GM23338 (cell line): Measurements from ENCODE around the gene CPNE4. TPM values are rescaled to one million over a fixed set of nuclear protein-coding genes. Genes with fewer than 3 reads are reported as not detected.
A peak's percentile ranks its signal among the peaks of the same experiment; 100 is the strongest.

Source experiments
- ATAC-seq: fragments of 200-7000 bp; cut with Tn5 transposase; 3 replicates; pipeline ENCODE4 v1.9.1; 2020
- DNase-seq: peaks from one replicate; pipeline ENCODE4 v3.0.0-alpha.2; 2015; ENCODE audit warnings: low spot score
- H2AFZ ChIP-seq: fragments of 200-600 bp; sonication (generic); 2 replicates; pipeline ENCODE4 v1.8.0; 2016; ENCODE audit warnings: antibody characterized with exemption, mild to moderate bottlenecking, moderate library complexity
- H3F3A ChIP-seq: fragments of 200-600 bp; sonication (generic); replicated peaks from 2 replicates; pipeline ENCODE4 v1.8.0; 2017; ENCODE audit warnings: antibody characterized with exemption, mixed run types, low read depth
- H3K27ac ChIP-seq: fragments of 200-600 bp; sonication (generic); 2 replicates; pipeline ENCODE4 v1.6.1; 2016; ENCODE audit warnings: low read depth
- H3K27me3 ChIP-seq: fragments of 200-600 bp; sonication (generic); 2 replicates; pipeline ENCODE4 v1.8.0; 2016; ENCODE audit warnings: mild to moderate bottlenecking, mixed run types, moderate library complexity; ENCODE audit not compliant: insufficient read depth
- H3K36me3 ChIP-seq: fragments of 200-600 bp; sonication (generic); 2 replicates; pipeline ENCODE4 v1.8.0; 2016; ENCODE audit warnings: mild to moderate bottlenecking; ENCODE audit not compliant: insufficient read depth
- H3K4me1 ChIP-seq: fragments of 200-600 bp; sonication (generic); 2 replicates; pipeline ENCODE4 v1.8.0; 2016; ENCODE audit warnings: mild to moderate bottlenecking, moderate library complexity; ENCODE audit not compliant: insufficient read depth
- H3K4me2 ChIP-seq: fragments of 200-600 bp; sonication (generic); 2 replicates; pipeline ENCODE4 v1.7.1; 2017; ENCODE audit warnings: mixed run types
- H3K4me3 ChIP-seq: fragments of 200-600 bp; sonication (generic); 2 replicates; pipeline ENCODE4 v1.6.1; 2016; ENCODE audit warnings: mixed run types
- H3K79me2 ChIP-seq: fragments of 200-600 bp; sonication (generic); replicated peaks from 2 replicates; pipeline ENCODE4 v1.8.0; 2017; ENCODE audit warnings: mild to moderate bottlenecking; ENCODE audit not compliant: insufficient read depth
- H3K9me2 ChIP-seq: fragments of 200-600 bp; sonication (generic); 2 replicates; pipeline ENCODE4 v1.8.0; 2017; ENCODE audit not compliant: insufficient read depth
- H4K20me1 ChIP-seq: fragments of 200-600 bp; sonication (generic); replicated peaks from 2 replicates; pipeline ENCODE4 v1.8.0; 2017; ENCODE audit warnings: mild to moderate bottlenecking; ENCODE audit not compliant: insufficient read depth
- H3K27ac Mint-ChIP-seq: 2 replicates; pipeline ENCODE4 v1.8.0; 2020; ENCODE audit warnings: inconsistent platforms, mild to moderate bottlenecking, moderate library complexity, mixed read lengths
- H3K27me3 Mint-ChIP-seq: 3 replicates; pipeline ENCODE4 v1.8.0; 2022; ENCODE audit warnings: low read depth, mild to moderate bottlenecking, moderate library complexity, mixed read lengths, inconsistent platforms; ENCODE audit not compliant: insufficient read depth, poor library complexity
- H3K36me3 Mint-ChIP-seq: 3 replicates; pipeline ENCODE4 v1.8.0; 2021; ENCODE audit warnings: low read depth, mild to moderate bottlenecking, inconsistent platforms, moderate library complexity, mixed read lengths
- H3K4me1 Mint-ChIP-seq: 3 replicates; pipeline ENCODE4 v1.8.0; 2020; ENCODE audit warnings: mild to moderate bottlenecking, inconsistent platforms, mixed read lengths
- H3K4me3 Mint-ChIP-seq: 3 replicates; pipeline ENCODE4 v1.8.0; 2021; ENCODE audit warnings: moderate library complexity, mild to moderate bottlenecking, inconsistent platforms, mixed read lengths
- H3K9me3 Mint-ChIP-seq: 3 replicates; pipeline ENCODE4 v1.8.0; 2020; ENCODE audit warnings: moderate library complexity, mild to moderate bottlenecking, inconsistent platforms, mixed read lengths
- CREB1 ChIP-seq: fragments of 250-450 bp; sonication (Bioruptor Pico); IDR thresholded peaks from 2 replicates; pipeline ENCODE4 v1.5.0; 2020; ENCODE audit warnings: low read depth, mild to moderate bottlenecking, moderate library complexity
- CTCF ChIP-seq, 2 experiments: fragments of 200-600 bp in 1 of 2; sonication (generic) in 1 of 2; conservative IDR thresholded peaks; 2 replicates each; pipeline versions ENCODE4 v1.5.1 to v1.6.1; 2016 to 2017; ENCODE audit warnings: antibody characterized with exemption in 2 of 2, low read depth in 2 of 2, mild to moderate bottlenecking in 2 of 2, moderate library complexity in 1 of 2
- ETS1 ChIP-seq: IDR thresholded peaks from 2 replicates; pipeline ENCODE4 v1.6.1; 2016; ENCODE audit warnings: antibody characterized with exemption
- EZH2 ChIP-seq: fragments of 200-600 bp; sonication (generic); IDR thresholded peaks from one replicate; pipeline ENCODE4 v1.8.0; 2017; ENCODE audit warnings: antibody characterized with exemption, mild to moderate bottlenecking, low read depth; ENCODE audit not compliant: unreplicated experiment
- EZH2phosphoT487 ChIP-seq: fragments of 200-600 bp; sonication (generic); IDR thresholded peaks from one replicate; pipeline ENCODE4 v1.8.1; 2018; ENCODE audit warnings: antibody characterized with exemption; ENCODE audit not compliant: unreplicated experiment
- JUNB ChIP-seq: IDR thresholded peaks from one replicate; pipeline ENCODE4 v1.6.1; 2016; ENCODE audit warnings: antibody characterized with exemption; ENCODE audit not compliant: unreplicated experiment
- NANOG ChIP-seq: IDR thresholded peaks from 2 replicates; pipeline ENCODE4 v1.6.1; 2016; ENCODE audit warnings: antibody characterized with exemption, borderline replicate concordance
- POLR2AphosphoS5 ChIP-seq: IDR thresholded peaks from 2 replicates; pipeline ENCODE4 v1.6.1; 2016; ENCODE audit warnings: antibody characterized with exemption, low read depth
- STAT1 ChIP-seq: IDR thresholded peaks from one replicate; pipeline ENCODE4 v1.6.1; 2016; ENCODE audit warnings: antibody characterized with exemption; ENCODE audit not compliant: unreplicated experiment
- ZNF114 ChIP-seq: fragments of 250-450 bp; sonication (Bioruptor Pico); IDR thresholded peaks from 2 replicates; pipeline ENCODE4 v1.5.0; 2020; ENCODE audit warnings: mild to moderate bottlenecking, moderate library complexity
- ZNF331 ChIP-seq: fragments of 250-450 bp; sonication (Bioruptor Pico); IDR thresholded peaks from 2 replicates; pipeline ENCODE4 v1.5.0; 2020; ENCODE audit warnings: low read depth, mild to moderate bottlenecking, moderate library complexity
- polyA plus RNA-seq: library from polyadenylated mRNA; unstranded; fragments of >200 nt; fragmentation: Nextera tagmentation; extraction: Ambion mirVana; gene quantifications from 2 replicates; pipeline ENCODE4 v1.2.1, GENCODE V29; 2016
- total RNA-seq: library from RNA; depleted of rRNA; stranded (reverse); fragments of >200 nt; shearing (Covaris generic); gene quantifications from 2 replicates; pipeline ENCODE4 v1.2.3, GENCODE V29; 2014
- TF ChIP-seq, protein P1 (sequence below): fragments of 250-450 bp; sonication (Bioruptor Pico); IDR thresholded peaks from 2 replicates; pipeline ENCODE4 v1.5.0; 2020; ENCODE audit warnings: mild to moderate bottlenecking, moderate library complexity
- TF ChIP-seq, protein P2 (sequence below): IDR thresholded peaks from one replicate; pipeline ENCODE4 v1.6.1; 2018; ENCODE audit warnings: antibody characterized with exemption; ENCODE audit not compliant: unreplicated experiment

CPNE4 gene
- total and polyA plus RNA-seq, 2 experiments from 2014 or later: 2.0 to 6.5 TPM

- peaks cover 4% of the 10 kb centered on the region; the same call in 1 of the 2 replicates for H3K4me1 ChIP-seq
- peak overlapping the region; percentile 94 for H3K4me3 ChIP-seq
- peaks cover 1% of the 10 kb centered on the region; the same call in 1 of the 2 replicates for H4K20me1 ChIP-seq
- peaks cover 44% of the 10 kb centered on the region for H3K36me3 Mint-ChIP-seq
- H3K27ac ChIP-seq: no peak overlapping the region
- peaks cover 14% of the 10 kb centered on the region for H3K9me2 ChIP-seq
- no peak for DNase-seq
- H2AFZ ChIP-seq: no peak overlapping the region
- no peaks in the 10 kb centered on the region for H3F3A ChIP-seq
- H3K4me2 ChIP-seq: peak overlapping the region; percentile 93
- peaks cover 4% of the 10 kb centered on the region for H3K27me3 Mint-ChIP-seq
- H3K79me2 ChIP-seq: peaks cover 53% of the 10 kb centered on the region
- no peaks in the 10 kb centered on the region for H3K9me3 Mint-ChIP-seq
- H3K36me3 ChIP-seq: peaks cover 24% of the 10 kb centered on the region
- H3K4me3 Mint-ChIP-seq: peak overlapping the region; percentile 90
- peaks cover 6% of the 10 kb centered on the region for H3K4me1 Mint-ChIP-seq
- TF ChIP-seq CREB1 (CRISPR knock-in tag): no peak
- TF ChIP-seq NANOG: no peak
- no peak for TF ChIP-seq EZH2phosphoT487
- TF ChIP-seq, protein P1, sequence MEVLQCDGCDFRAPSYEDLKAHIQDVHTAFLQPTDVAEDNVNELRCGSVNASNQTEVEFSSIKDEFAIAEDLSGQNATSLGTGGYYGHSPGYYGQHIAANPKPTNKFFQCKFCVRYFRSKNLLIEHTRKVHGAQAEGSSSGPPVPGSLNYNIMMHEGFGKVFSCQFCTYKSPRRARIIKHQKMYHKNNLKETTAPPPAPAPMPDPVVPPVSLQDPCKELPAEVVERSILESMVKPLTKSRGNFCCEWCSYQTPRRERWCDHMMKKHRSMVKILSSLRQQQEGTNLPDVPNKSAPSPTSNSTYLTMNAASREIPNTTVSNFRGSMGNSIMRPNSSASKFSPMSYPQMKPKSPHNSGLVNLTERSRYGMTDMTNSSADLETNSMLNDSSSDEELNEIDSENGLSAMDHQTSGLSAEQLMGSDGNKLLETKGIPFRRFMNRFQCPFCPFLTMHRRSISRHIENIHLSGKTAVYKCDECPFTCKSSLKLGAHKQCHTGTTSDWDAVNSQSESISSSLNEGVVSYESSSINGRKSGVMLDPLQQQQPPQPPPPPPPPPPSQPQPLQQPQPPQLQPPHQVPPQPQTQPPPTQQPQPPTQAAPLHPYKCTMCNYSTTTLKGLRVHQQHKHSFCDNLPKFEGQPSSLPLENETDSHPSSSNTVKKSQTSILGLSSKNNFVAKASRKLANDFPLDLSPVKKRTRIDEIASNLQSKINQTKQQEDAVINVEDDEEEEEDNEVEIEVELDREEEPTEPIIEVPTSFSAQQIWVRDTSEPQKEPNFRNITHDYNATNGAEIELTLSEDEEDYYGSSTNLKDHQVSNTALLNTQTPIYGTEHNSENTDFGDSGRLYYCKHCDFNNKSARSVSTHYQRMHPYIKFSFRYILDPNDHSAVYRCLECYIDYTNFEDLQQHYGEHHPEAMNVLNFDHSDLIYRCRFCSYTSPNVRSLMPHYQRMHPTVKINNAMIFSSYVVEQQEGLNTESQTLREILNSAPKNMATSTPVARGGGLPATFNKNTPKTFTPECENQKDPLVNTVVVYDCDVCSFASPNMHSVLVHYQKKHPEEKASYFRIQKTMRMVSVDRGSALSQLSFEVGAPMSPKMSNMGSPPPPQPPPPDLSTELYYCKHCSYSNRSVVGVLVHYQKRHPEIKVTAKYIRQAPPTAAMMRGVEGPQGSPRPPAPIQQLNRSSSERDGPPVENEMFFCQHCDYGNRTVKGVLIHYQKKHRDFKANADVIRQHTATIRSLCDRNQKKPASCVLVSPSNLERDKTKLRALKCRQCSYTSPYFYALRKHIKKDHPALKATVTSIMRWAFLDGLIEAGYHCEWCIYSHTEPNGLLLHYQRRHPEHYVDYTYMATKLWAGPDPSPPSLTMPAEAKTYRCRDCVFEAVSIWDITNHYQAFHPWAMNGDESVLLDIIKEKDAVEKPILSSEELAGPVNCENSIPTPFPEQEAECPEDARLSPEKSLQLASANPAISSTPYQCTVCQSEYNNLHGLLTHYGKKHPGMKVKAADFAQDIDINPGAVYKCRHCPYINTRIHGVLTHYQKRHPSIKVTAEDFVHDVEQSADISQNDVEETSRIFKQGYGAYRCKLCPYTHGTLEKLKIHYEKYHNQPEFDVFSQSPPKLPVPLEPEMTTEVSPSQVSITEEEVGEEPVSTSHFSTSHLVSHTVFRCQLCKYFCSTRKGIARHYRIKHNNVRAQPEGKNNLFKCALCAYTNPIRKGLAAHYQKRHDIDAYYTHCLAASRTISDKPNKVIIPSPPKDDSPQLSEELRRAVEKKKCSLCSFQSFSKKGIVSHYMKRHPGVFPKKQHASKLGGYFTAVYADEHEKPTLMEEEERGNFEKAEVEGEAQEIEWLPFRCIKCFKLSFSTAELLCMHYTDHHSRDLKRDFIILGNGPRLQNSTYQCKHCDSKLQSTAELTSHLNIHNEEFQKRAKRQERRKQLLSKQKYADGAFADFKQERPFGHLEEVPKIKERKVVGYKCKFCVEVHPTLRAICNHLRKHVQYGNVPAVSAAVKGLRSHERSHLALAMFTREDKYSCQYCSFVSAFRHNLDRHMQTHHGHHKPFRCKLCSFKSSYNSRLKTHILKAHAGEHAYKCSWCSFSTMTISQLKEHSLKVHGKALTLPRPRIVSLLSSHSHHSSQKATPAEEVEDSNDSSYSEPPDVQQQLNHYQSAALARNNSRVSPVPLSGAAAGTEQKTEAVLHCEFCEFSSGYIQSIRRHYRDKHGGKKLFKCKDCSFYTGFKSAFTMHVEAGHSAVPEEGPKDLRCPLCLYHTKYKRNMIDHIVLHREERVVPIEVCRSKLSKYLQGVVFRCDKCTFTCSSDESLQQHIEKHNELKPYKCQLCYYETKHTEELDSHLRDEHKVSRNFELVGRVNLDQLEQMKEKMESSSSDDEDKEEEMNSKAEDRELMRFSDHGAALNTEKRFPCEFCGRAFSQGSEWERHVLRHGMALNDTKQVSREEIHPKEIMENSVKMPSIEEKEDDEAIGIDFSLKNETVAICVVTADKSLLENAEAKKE (CRISPR knock-in tag): no peak
- TF ChIP-seq, protein P2, sequence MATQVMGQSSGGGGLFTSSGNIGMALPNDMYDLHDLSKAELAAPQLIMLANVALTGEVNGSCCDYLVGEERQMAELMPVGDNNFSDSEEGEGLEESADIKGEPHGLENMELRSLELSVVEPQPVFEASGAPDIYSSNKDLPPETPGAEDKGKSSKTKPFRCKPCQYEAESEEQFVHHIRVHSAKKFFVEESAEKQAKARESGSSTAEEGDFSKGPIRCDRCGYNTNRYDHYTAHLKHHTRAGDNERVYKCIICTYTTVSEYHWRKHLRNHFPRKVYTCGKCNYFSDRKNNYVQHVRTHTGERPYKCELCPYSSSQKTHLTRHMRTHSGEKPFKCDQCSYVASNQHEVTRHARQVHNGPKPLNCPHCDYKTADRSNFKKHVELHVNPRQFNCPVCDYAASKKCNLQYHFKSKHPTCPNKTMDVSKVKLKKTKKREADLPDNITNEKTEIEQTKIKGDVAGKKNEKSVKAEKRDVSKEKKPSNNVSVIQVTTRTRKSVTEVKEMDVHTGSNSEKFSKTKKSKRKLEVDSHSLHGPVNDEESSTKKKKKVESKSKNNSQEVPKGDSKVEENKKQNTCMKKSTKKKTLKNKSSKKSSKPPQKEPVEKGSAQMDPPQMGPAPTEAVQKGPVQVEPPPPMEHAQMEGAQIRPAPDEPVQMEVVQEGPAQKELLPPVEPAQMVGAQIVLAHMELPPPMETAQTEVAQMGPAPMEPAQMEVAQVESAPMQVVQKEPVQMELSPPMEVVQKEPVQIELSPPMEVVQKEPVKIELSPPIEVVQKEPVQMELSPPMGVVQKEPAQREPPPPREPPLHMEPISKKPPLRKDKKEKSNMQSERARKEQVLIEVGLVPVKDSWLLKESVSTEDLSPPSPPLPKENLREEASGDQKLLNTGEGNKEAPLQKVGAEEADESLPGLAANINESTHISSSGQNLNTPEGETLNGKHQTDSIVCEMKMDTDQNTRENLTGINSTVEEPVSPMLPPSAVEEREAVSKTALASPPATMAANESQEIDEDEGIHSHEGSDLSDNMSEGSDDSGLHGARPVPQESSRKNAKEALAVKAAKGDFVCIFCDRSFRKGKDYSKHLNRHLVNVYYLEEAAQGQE: no peak
- no peak for TF ChIP-seq ETS1
- no peak for TF ChIP-seq STAT1
- no peak for TF ChIP-seq JUNB
- no peak for TF ChIP-seq POLR2AphosphoS5
- TF ChIP-seq EZH2: no peak
- TF ChIP-seq ZNF114 (CRISPR knock-in tag): no peak
- TF ChIP-seq CTCF (conservative IDR thresholded peaks at IDR 0.05; ENCODE audit: low read depth in 2 of 2): no peak
- TF ChIP-seq ZNF331 (CRISPR knock-in tag): no peak
- ATAC-seq: no peak
- H3K27me3 ChIP-seq: peaks cover 24% of the 10 kb centered on the region
- peak overlapping the region; percentile 100 for H3K27ac Mint-ChIP-seq
These were observed 532.9 kb downstream of the CPNE4 start for GRCh38 chr3:131501949-131502348.
